ENCODE data around the gene ZNF543. TPM values are rescaled to one million over a fixed set of nuclear protein-coding genes. Genes with fewer than 3 reads are reported as not detected.

The ZNF543 gene
- total and polyA plus RNA-seq, 2 of the 13 experiments (the other 11 are each of a cell fraction or from before 2014, with no cell fraction given) = 2.1 to 8.9 TPM

DNA sequence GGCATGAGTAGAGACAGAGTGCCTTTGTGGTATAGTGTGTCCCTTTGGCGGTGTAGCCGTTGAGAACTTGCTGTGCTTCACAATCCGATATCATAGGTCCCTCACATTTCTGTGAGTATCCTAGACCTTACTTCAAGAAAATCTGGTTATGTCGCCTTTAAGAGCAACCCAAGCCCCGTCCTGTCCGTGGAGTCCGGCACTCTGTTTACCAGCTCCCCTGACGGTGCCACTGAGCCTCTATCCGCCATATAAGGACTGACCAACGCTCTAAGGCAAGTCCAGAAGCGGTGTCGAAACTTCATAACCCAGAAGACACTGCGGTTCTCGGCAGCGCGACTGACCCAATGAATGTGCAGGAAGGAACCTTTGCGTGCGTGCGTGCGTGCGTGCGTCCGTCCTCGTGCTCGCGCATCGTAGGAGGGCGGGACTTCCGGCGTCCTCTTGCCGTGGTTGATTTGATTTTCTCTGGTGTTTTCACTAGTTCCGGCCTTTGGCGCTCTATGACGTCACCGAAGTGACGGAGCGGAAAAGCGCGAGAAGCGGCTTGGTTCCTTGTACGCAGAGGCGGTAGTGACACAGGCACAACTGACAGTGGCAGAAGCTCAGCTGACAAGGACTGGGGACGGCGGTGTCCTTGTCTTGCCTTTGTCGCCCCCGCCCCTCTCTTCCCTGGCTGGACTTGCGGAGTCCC is 42.9 kb downstream of the ZNF543 start, which contains the start of the genes TRAPPC2B and ZNF547 (continued):
- TF ChIP-seq ZFYVE20 (CRISPR knock-in tag; IDR thresholded peaks at IDR 0.05; ENCODE audit: borderline replicate concordance, low read depth) = no peak
- TF ChIP-seq, protein P1, sequence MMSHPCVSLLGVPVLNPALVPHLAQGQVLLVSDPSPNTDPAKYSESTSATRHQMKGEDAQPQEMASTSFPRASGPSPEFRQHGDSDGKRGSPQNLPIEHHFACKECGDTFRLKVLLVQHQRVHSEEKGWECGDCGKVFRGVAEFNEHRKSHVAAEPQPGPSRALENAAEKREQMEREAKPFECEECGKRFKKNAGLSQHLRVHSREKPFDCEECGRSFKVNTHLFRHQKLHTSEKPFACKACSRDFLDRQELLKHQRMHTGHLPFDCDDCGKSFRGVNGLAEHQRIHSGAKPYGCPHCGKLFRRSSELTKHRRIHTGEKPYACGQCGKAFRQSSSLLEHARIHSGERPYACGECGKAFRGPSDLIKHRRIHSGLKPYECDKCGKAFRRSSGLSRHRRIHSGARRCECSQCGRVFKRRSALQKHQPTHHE (CRISPR knock-in tag; IDR thresholded peaks at IDR 0.05; ENCODE audit: borderline replicate concordance) = no peak
- TF ChIP-seq ZNF766 (CRISPR knock-in tag; IDR thresholded peaks at IDR 0.05; ENCODE audit: borderline replicate concordance) = no peak
- peak; percentile 97 for TF ChIP-seq SP2 (CRISPR knock-in tag; IDR thresholded peaks at IDR 0.05)
- TF ChIP-seq ZNF510 (CRISPR knock-in tag; IDR thresholded peaks at IDR 0.05; ENCODE audit: low read depth) = no peak
- peak; percentile 95; the same call in 1 of the 2 replicates for TF ChIP-seq HMGXB3 (CRISPR knock-in tag; IDR thresholded peaks at IDR 0.05; ENCODE audit: borderline replicate concordance)
- TF ChIP-seq MEIS2 (CRISPR knock-in tag; IDR thresholded peaks at IDR 0.05) = no peak
- TF ChIP-seq ZNF326 (CRISPR knock-in tag; IDR thresholded peaks at IDR 0.05; ENCODE audit: borderline replicate concordance) = no peak
- TF ChIP-seq ZEB1 (IDR thresholded peaks at IDR 0.05; ENCODE audit: insufficient replicate concordance, low read depth) = no peak
- TF ChIP-seq, protein P2, sequence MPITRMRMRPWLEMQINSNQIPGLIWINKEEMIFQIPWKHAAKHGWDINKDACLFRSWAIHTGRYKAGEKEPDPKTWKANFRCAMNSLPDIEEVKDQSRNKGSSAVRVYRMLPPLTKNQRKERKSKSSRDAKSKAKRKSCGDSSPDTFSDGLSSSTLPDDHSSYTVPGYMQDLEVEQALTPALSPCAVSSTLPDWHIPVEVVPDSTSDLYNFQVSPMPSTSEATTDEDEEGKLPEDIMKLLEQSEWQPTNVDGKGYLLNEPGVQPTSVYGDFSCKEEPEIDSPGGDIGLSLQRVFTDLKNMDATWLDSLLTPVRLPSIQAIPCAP (CRISPR knock-in tag; IDR thresholded peaks at IDR 0.05; ENCODE audit: low read depth) = no peak
- TF ChIP-seq ZNF296 (CRISPR knock-in tag; conservative IDR thresholded peaks at IDR 0.05) = no peak
- no peak for TF ChIP-seq MAFF (IDR thresholded peaks at IDR 0.05; ENCODE audit: low read depth, low read length)
- no peak for TF ChIP-seq ZNF121 (CRISPR knock-in tag; IDR thresholded peaks at IDR 0.05)
- peak; percentile 86; the same call in 1 of the 2 replicates for TF ChIP-seq ZZZ3 (CRISPR knock-in tag; IDR thresholded peaks at IDR 0.05; ENCODE audit: borderline replicate concordance)
- no peak for TF ChIP-seq JUNB (CRISPR knock-in tag; IDR thresholded peaks at IDR 0.05; ENCODE audit: borderline replicate concordance)
- no peak for TF ChIP-seq ZNF263 (CRISPR knock-in tag; IDR thresholded peaks at IDR 0.05)
- TF ChIP-seq ATRX (CRISPR knock-in tag; IDR thresholded peaks at IDR 0.05; ENCODE audit: borderline replicate concordance) = no peak
- no peak for TF ChIP-seq HOXD1 (CRISPR knock-in tag; IDR thresholded peaks at IDR 0.05)
- no peak for TF ChIP-seq FLYWCH1 (CRISPR knock-in tag; IDR thresholded peaks at IDR 0.05)
- no peak for TF ChIP-seq ZBTB44 (CRISPR knock-in tag; IDR thresholded peaks at IDR 0.05)
- TF ChIP-seq SOX13 (IDR thresholded peaks at IDR 0.05) = no peak
- no peak for TF ChIP-seq SOX13 (CRISPR knock-in tag; conservative IDR thresholded peaks at IDR 0.05 in 1 of 2, IDR thresholded peaks at IDR 0.05 in 1 of 2)
- no peak for TF ChIP-seq SMARCE1 (IDR thresholded peaks at IDR 0.05; ENCODE audit: borderline replicate concordance)
